DND-41 (cell line): Measurements from ENCODE around the gene C16orf95.

Experiments
- ATAC-seq: fragments of 200-7000 bp; cut with Tn5 transposase; 3 replicates; pipeline ENCODE4 v1.9.1; 2021; ENCODE audit warnings: low read depth; ENCODE audit not compliant: insufficient read depth
- DNase-seq: peaks from one replicate; pipeline ENCODE4 v3.0.0-alpha.2; 2020
- H2AFZ ChIP-seq: 2 replicates; pipeline ENCODE4 v1.6.0; 2012; ENCODE audit warnings: low read depth, low read length
- H3K27ac ChIP-seq: 2 replicates; pipeline ENCODE4 v1.5.1; 2012; ENCODE audit warnings: low read length, inconsistent platforms
- H3K27me3 ChIP-seq: fragments of 200-600 bp; sonication (generic); 2 replicates; pipeline ENCODE4 v1.6.0; 2012; ENCODE audit warnings: low read length, mild to moderate bottlenecking, inconsistent platforms; ENCODE audit not compliant: insufficient read depth, poor library complexity
- H3K36me3 ChIP-seq: 2 replicates; pipeline ENCODE4 v1.5.1; 2012; ENCODE audit warnings: low read length, inconsistent platforms; ENCODE audit not compliant: insufficient read depth
- H3K4me1 ChIP-seq: 2 replicates; pipeline ENCODE4 v1.5.1; 2012; ENCODE audit warnings: mild to moderate bottlenecking, low read length; ENCODE audit not compliant: insufficient read depth
- H3K4me2 ChIP-seq: 2 replicates; pipeline ENCODE4 v1.6.0; 2012; ENCODE audit warnings: mild to moderate bottlenecking, moderate library complexity, low read length, inconsistent platforms; ENCODE audit not compliant: insufficient read depth
- H3K4me3 ChIP-seq, 2 experiments: fragments of 200-600 bp in 1 of 2; shearing (Covaris generic) in 1 of 2; 2 replicates each; pipeline ENCODE4 v1.5.1; 2012 to 2016; ENCODE audit warnings: inconsistent platforms in 2 of 2, low read length in 2 of 2, mild to moderate bottlenecking in 2 of 2, low read depth in 1 of 2, moderate library complexity in 1 of 2
- H3K79me2 ChIP-seq: 2 replicates; pipeline ENCODE4 v1.6.0; 2012; ENCODE audit warnings: low read length, inconsistent platforms; ENCODE audit not compliant: insufficient read depth
- H3K9ac ChIP-seq: 2 replicates; pipeline ENCODE4 v1.6.0; 2012; ENCODE audit warnings: low read depth, mild to moderate bottlenecking, inconsistent platforms, low read length, moderate library complexity
- H3K9me3 ChIP-seq: 2 replicates; pipeline ENCODE4 v1.5.1; 2012; ENCODE audit warnings: low read length, moderate library complexity, mild to moderate bottlenecking, inconsistent platforms; ENCODE audit not compliant: insufficient read depth, severe bottlenecking
- H4K20me1 ChIP-seq: 2 replicates; pipeline ENCODE4 v1.6.0; 2012; ENCODE audit warnings: low read length; ENCODE audit not compliant: insufficient read depth
- EZH2 ChIP-seq: IDR thresholded peaks from 3 replicates; pipeline ENCODE4 v1.6.1; 2012; ENCODE audit warnings: borderline replicate concordance, low read depth, mild to moderate bottlenecking, moderate library complexity, low read length, inconsistent platforms; ENCODE audit not compliant: severe bottlenecking
- TF ChIP-seq, protein P1 (sequence below): IDR thresholded peaks from 2 replicates; pipeline ENCODE4 v1.5.1; 2012; ENCODE audit warnings: borderline replicate concordance, low read length, moderate library complexity, mild to moderate bottlenecking; ENCODE audit not compliant: poor library complexity, severe bottlenecking; ENCODE audit errors: extremely low read depth

Gene C16orf95

DNA sequence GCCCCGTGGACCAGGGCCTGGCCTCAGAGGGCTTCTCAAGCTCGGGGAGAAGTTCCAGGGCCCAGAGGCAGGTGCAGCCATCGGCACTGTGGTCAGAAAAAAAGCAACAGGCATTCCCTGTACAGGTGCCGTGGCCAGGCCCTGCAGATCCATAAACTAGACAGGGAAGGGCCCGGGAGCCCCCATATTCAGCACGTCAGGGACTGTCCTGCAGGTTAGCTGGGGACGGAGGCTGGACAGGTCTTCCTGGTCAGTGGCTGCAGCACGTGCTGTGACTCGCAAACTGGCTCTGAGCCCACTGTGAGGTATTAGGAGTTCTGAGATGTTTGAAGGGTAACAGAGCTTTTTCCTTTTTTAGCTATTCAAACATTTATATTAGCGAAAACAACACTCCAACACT lies 15.0 kb upstream of the C16orf95 start:
- no peak for ATAC-seq
- Histone ChIP-seq H2AFZ (no peak overlapping the region), H3K4me3 (no peak overlapping the region), H4K20me1 (peaks cover 32% of the 10 kb centered on the region), H3K79me2 (peaks cover 5% of the 10 kb centered on the region; the same call in 1 of the 2 replicates), H3K9me3 (no peaks in the 10 kb centered on the region), H3K4me2 (no peak overlapping the region), H3K36me3 (peaks cover 88% of the 10 kb centered on the region), H3K27ac (no peak overlapping the region), H3K9ac (no peak overlapping the region), H3K4me1 (peaks cover under 1% of the 10 kb centered on the region; the same call in 1 of the 2 replicates), H3K27me3 (no peaks in the 10 kb centered on the region)
- no peak for DNase-seq
- no peak for TF ChIP-seq EZH2
- TF ChIP-seq, protein P1, sequence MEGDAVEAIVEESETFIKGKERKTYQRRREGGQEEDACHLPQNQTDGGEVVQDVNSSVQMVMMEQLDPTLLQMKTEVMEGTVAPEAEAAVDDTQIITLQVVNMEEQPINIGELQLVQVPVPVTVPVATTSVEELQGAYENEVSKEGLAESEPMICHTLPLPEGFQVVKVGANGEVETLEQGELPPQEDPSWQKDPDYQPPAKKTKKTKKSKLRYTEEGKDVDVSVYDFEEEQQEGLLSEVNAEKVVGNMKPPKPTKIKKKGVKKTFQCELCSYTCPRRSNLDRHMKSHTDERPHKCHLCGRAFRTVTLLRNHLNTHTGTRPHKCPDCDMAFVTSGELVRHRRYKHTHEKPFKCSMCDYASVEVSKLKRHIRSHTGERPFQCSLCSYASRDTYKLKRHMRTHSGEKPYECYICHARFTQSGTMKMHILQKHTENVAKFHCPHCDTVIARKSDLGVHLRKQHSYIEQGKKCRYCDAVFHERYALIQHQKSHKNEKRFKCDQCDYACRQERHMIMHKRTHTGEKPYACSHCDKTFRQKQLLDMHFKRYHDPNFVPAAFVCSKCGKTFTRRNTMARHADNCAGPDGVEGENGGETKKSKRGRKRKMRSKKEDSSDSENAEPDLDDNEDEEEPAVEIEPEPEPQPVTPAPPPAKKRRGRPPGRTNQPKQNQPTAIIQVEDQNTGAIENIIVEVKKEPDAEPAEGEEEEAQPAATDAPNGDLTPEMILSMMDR: no peak

DNA sequence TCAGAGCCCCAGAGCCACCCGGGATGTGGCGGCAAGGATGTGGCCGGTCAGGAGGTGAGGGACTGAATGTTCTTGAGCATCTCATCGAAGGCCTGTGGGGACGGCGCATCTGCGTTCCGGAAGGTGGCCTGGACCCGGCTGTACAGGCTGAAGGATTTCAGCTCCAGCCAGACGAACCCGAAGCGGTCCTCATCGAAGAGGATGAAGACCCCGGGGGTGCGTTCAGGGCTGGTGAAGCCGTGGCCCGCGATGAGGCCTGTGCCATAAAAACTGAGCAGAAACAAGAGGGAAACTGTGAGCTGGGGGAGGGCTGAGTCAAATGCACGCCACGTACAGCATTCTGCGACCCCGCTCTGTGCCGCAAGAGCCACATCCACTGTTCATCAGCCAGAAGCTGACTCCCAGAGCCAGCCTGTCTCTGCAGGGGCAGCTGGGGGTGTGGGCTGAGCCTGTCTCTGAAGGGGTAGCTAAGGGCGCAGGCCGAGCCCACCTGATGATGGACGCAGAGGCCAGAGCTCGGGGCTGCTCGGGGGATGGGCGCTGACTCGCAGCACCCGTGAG lies 14.1 kb upstream of the C16orf95 start:
- peaks cover 4% of the 10 kb centered on the region; the same call in 1 of the 2 replicates for H3K79me2 ChIP-seq
- TF ChIP-seq EZH2: no peak
- TF ChIP-seq, protein P1: no peak
- no peaks in the 10 kb centered on the region for H3K27me3 ChIP-seq
- no peak overlapping the region for H3K4me2 ChIP-seq
- peaks cover 86% of the 10 kb centered on the region for H3K36me3 ChIP-seq
- H3K27ac ChIP-seq: no peak overlapping the region
- H3K4me3 ChIP-seq: no peak overlapping the region
- DNase-seq (no peak), ATAC-seq (no peak)
- H2AFZ ChIP-seq: no peak overlapping the region
- H3K9ac ChIP-seq: no peak overlapping the region
- no peaks in the 10 kb centered on the region for H3K4me1 ChIP-seq
- peaks cover 30% of the 10 kb centered on the region for H4K20me1 ChIP-seq
- no peaks in the 10 kb centered on the region for H3K9me3 ChIP-seq

GRCh38 chr16:87330646-87331045 lies 13.5 kb upstream of the C16orf95 start:
- peaks cover 30% of the 10 kb centered on the region for H4K20me1 ChIP-seq
- H3K4me1 ChIP-seq: no peaks in the 10 kb centered on the region
- no peaks in the 10 kb centered on the region for H3K27me3 ChIP-seq
- H3K4me3 ChIP-seq: no peak overlapping the region
- no peaks in the 10 kb centered on the region for H3K9me3 ChIP-seq
- ATAC-seq (no peak), DNase-seq (no peak)
- H3K79me2 ChIP-seq: peaks cover 4% of the 10 kb centered on the region; the same call in 1 of the 2 replicates
- H3K4me2 ChIP-seq: no peak overlapping the region
- H3K36me3 ChIP-seq: peaks cover 79% of the 10 kb centered on the region
- H2AFZ ChIP-seq: no peak overlapping the region
- TF ChIP-seq, protein P1: no peak
- no peak for TF ChIP-seq EZH2
- H3K9ac ChIP-seq: no peak overlapping the region
- H3K27ac ChIP-seq: no peak overlapping the region
